ENCODE results near the gene OTULIN. TPM values are rescaled to one million over a fixed set of nuclear protein-coding genes. Genes with fewer than 3 reads are reported as not detected.

OTULIN gene
- total and polyA plus RNA-seq, 4 donors, result 8.6 to 44.4 (median 12.1) TPM

- no peaks in the 10 kb centered on the region for H3K27me3 ChIP-seq (ENCODE audit: control insufficient read depth in 4 of 4, insufficient read depth in 4 of 4, low read length in 3 of 4)
- H3K27ac ChIP-seq (ENCODE audit: low read depth in 1 of 2, low read length in 2 of 2), result peak overlapping the region; percentile 38 to 75
- no peak for TF ChIP-seq FOXA2 (IDR thresholded peaks at IDR 0.05)
- no peak for TF ChIP-seq CTCF (IDR thresholded peaks at IDR 0.05; ENCODE audit: low read depth, low read length, missing input control)
- TF ChIP-seq MAX (IDR thresholded peaks at IDR 0.05), result no peak
- TF ChIP-seq FOXA1 (IDR thresholded peaks at IDR 0.05), result no peak
- TF ChIP-seq HNF4G (IDR thresholded peaks at IDR 0.05), result no peak
- no peak for TF ChIP-seq TAF1 (conservative IDR thresholded peaks at IDR 0.05)
- TF ChIP-seq NR2F2 (IDR thresholded peaks at IDR 0.05), result no peak
- TF ChIP-seq HNF4A (conservative IDR thresholded peaks at IDR 0.05), result no peak
- no peak overlapping the region for H3K9ac ChIP-seq (ENCODE audit: low read depth in 1 of 2, low read length in 2 of 2)
- H3K9me3 ChIP-seq (ENCODE audit: control insufficient read depth in 4 of 4, low read length in 3 of 4), result no peaks in the 10 kb centered on the region
- H3K4me3 ChIP-seq (ENCODE audit: low read depth in 1 of 3, low read length in 3 of 3), result no peak overlapping the region
- DNase-seq (ENCODE audit: low spot score), result no peak
- H3K4me1 ChIP-seq (ENCODE audit: control insufficient read depth in 4 of 4, insufficient read depth in 4 of 4, low read length in 3 of 4), result peaks cover 4 to 25% (median 14%) of the 10 kb centered on the region in 4 donors
- H3K36me3 ChIP-seq (ENCODE audit: control insufficient read depth in 4 of 4, insufficient read depth in 3 of 4, low read depth in 1 of 4, low read length in 3 of 4), result peaks cover 4 to 25% (median 16%) of the 10 kb centered on the region in 4 donors
- 53% methylated on average over 13 of the region's 13 CpGs for whole genome bisulfite sequencing
These were observed 52.5 kb downstream of the OTULIN start for GRCh38 chr5:14716755-14717752.

GRCh38 chr5:14718778-14719177, 54.3 kb downstream of the OTULIN start:
- H3K9ac ChIP-seq (ENCODE audit: low read depth in 1 of 2, low read length in 2 of 2), result no peak overlapping the region
- TF ChIP-seq ZBTB33 (IDR thresholded peaks at IDR 0.05) (no peak), HNF4G (IDR thresholded peaks at IDR 0.05) (no peak), RXRA (IDR thresholded peaks at IDR 0.05) (no peak), YY1 (IDR thresholded peaks at IDR 0.05) (no peak), JUND (IDR thresholded peaks at IDR 0.05) (no peak), SP1 (IDR thresholded peaks at IDR 0.05) (no peak), TAF1 (conservative IDR thresholded peaks at IDR 0.05) (no peak), FOXA2 (IDR thresholded peaks at IDR 0.05) (no peak)
- no peak overlapping the region for H3K27ac ChIP-seq (ENCODE audit: low read depth in 1 of 2, low read length in 2 of 2)
- no peak overlapping the region for H3K4me3 ChIP-seq (ENCODE audit: low read depth in 1 of 3, low read length in 3 of 3)
- no peaks in the 10 kb centered on the region for H3K9me3 ChIP-seq (ENCODE audit: control insufficient read depth in 4 of 4, low read length in 3 of 4)
- WGBS, result 91% methylated on average over 5 of the region's 5 CpGs
- no peaks in the 10 kb centered on the region for H3K27me3 ChIP-seq (ENCODE audit: control insufficient read depth in 4 of 4, insufficient read depth in 4 of 4, low read length in 3 of 4)
- H3K4me1 ChIP-seq (ENCODE audit: control insufficient read depth in 4 of 4, insufficient read depth in 4 of 4, low read length in 3 of 4), result peaks cover 4 to 33% (median 18%) of the 10 kb centered on the region in 4 donors
- no peak for DNase-seq (ENCODE audit: low spot score)
- peaks cover 0 to 10% (median 7%) of the 10 kb centered on the region in 4 donors for H3K36me3 ChIP-seq (ENCODE audit: control insufficient read depth in 4 of 4, insufficient read depth in 3 of 4, low read depth in 1 of 4, low read length in 3 of 4)

Measured in liver (tissue), 9 donors.